Activated CD4-positive, alpha-beta T cell treated with anti-CD3 and anti-CD28 coated beads for 24 hours (primary cell): ENCODE data around the gene MICAL3.
"Not testable (repeated sequence)": the region's sequence is repeated elsewhere in the genome, so short reads cannot be mapped to it uniquely, and the experiment has no call there.

ENCODE experiments used
- DNase-seq, 2 donors: peaks; one replicate each; pipeline ENCODE4 v3.0.0-alpha.2; 2020; ENCODE audit warnings: low read depth in 2 of 2

Gene MICAL3

GRCh38 chr22:17779286-17780115, 244.9 kb downstream of the MICAL3 start:
- DNase-seq = no peak

GRCh38 chr22:17778412-17778976, 245.9 kb downstream of the MICAL3 start:
- no peak for DNase-seq

GRCh38 chr22:17777717-17778044, 246.7 kb downstream of the MICAL3 start:
- DNase-seq = no peak

GRCh38 chr22:17777005-17777716, 247.2 kb downstream of the MICAL3 start:
- peak in 1 of 2 donors; percentile 33 for DNase-seq

- no peak for DNase-seq
Observed at GRCh38 chr22:17775781-17776465, 248.4 kb downstream of the MICAL3 start.

- no peak for DNase-seq
Observed at GRCh38 chr22:17774926-17775685, 249.3 kb downstream of the MICAL3 start.

GRCh38 chr22:17774206-17774925, 250.0 kb downstream of the MICAL3 start, which contains the start of gene BID:
Gene BID (minus strand): TSS chr22:17774469. CDS start chr22:17750116, 24,353 bp downstream.
- DNase-seq = no peak

- peak; percentile 44 to 55 for DNase-seq
Observed at GRCh38 chr22:17773606-17774205, 250.7 kb downstream of the MICAL3 start.

GRCh38 chr22:17772958-17773605, 251.3 kb downstream of the MICAL3 start:
- no peak for DNase-seq

GRCh38 chr22:17772249-17772957, 252.0 kb downstream of the MICAL3 start:
- DNase-seq = no peak

- no peak for DNase-seq
Observed at GRCh38 chr22:17770180-17771077, 253.9 kb downstream of the MICAL3 start.

GRCh38 chr22:17769716-17770082, 254.7 kb downstream of the MICAL3 start:
- DNase-seq = no peak

GRCh38 chr22:17769013-17769715, 255.2 kb downstream of the MICAL3 start:
- no peak for DNase-seq

- DNase-seq = no peak
Observed at GRCh38 chr22:17767233-17768065, 256.9 kb downstream of the MICAL3 start.

GRCh38 chr22:17764852-17765251, 259.5 kb downstream of the MICAL3 start:
- not testable (repeated sequence) for DNase-seq

- DNase-seq = no peak
Observed at GRCh38 chr22:17764036-17764435, 260.3 kb downstream of the MICAL3 start.

GRCh38 chr22:17763442-17763841, 260.9 kb downstream of the MICAL3 start:
- not testable (repeated sequence) for DNase-seq
